ENCODE data around the gene CEPT1.

DNA sequence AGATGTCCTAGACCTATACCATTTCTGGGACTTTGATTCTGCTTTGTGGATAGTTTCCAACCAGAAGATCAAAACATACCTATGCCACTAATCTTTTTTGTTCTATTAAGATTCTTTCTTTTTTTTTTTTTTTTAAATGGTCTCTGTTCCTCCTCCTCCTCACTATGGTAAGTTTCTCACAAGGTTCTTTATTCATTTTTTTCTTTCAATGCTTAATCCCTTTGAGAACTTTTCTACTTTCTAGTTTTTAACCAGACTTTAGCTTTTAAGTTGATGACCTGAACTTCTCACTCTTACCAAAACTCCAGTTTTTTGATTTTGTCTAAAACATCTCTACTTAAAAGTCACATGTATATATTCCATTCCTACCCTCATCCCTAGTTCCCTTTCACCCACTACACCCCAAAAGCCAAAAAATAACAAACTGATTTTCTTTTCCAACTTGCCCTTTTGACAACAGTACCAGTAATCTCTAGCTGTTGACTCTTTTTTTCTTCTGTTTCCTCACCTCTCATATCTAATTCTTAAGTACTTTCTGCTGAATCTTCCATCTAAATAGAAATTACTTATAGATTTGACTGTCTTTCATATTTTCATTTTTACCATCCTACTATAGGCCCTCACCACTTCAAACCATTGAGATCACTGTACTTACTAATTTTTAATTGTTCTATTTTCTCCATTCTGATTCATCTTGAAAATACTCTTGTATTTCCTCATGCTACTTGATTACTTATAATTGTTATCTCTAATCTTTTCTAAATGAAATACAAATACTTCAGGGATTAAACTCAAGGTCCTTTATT lies 6.1 kb downstream of the CEPT1 start:
- TF ChIP-seq EZH2 (IDR thresholded peaks at IDR 0.05): no peak
- no peak for TF ChIP-seq POLR2AphosphoS5 (IDR thresholded peaks at IDR 0.05; ENCODE audit: borderline replicate concordance, low read depth, low read length)

Measured in SK-N-MC (cell line).